ENCODE data around the gene STK38L.
"Not testable (repeated sequence)": the region's sequence is repeated elsewhere in the genome, so short reads cannot be mapped to it uniquely, and the experiment has no call there.

Gene STK38L

GRCh38 chr12:27229367-27229766 is 14.7 kb upstream of the STK38L start:
- DNase-seq: no peak

- DNase-seq: not testable (repeated sequence)
Measured at GRCh38 chr12:27231374-27231773, 12.7 kb upstream of the STK38L start.

DNA sequence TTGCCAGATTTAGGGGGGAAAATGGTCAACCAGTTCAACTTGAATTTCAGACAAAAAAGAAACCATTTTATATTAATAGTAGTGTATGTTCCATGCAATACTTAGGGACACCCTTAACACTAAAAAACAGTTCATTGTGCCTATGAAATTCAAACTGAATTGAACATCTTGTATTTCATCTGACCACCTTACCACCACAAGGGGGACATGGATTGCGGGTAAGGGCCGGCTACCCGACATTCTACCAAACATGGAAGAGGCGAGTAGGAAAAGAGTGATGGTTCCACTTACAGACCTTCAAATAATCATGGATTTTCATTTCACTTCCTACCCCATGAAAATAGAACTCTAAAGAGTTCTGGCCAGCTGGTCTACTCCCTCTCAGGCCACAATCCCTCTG is 10.3 kb upstream of the STK38L start:
- no peak for DNase-seq

DNA sequence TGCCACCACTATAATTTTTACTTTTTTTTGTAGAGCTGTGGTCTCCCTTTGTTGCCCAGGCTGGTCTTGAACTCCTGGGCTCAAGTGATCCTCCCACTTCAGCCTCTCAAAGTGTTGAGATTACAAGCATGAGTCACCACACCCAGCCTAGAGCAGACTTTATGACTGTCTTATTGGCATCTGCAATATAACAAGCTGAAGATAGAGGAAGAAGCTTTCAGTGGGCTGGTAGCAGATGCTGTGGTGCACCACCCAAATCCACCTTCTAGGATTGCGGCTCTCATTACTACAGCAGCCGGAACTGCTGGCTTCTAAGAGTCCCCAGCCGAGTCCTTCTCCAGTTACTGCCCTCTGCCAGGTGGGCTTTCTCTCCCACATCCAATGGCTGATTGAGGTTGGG is 7.6 kb upstream of the STK38L start:
- no peak for DNase-seq

- DNase-seq: no peak
Measured at GRCh38 chr12:27237790-27238771, 6.0 kb upstream of the STK38L start.

DNA sequence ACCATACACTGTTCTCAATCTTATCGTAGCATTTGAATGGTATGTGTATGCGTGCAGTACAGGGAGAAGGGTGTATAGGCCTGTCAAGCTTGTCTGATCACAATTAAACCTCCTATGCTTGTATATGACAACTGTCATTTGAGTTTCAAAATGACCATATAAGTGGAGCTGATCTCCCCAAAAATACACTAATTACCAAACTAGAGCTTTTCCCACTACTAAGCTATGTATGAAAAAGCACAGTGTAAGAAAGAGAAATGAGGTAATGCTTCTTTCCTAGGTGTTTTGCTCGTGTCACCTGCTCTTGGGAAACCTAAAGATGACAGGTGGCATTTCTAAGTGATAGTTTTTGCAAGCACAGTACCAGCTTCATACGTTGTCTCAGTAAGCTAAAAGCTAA is 1.1 kb upstream of the STK38L start:
- DNase-seq: no peak

GRCh38 chr12:27244689-27245488 is 803 bp downstream of the STK38L start:
- DNase-seq: no peak

GRCh38 chr12:27246141-27246540 is 2.1 kb downstream of the STK38L start:
- no peak for DNase-seq

DNA sequence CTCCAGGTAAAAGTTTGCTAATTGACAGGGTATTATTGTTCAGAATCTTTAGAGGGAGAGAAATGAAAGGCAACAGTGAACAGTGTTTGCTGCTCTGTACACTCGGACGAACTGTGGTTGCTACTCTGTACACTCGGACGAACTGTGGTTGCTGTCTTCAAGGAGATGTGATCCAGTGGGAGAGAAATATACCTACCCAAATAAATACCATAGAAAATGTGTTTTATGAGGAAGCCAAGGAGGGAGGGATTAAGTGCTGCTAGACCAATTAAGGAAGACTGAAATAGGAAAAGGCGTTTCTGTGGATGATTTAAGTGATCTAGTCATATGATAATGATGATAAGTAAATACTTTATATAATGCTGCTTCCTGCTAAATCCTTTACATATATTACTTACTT is 2.7 kb downstream of the STK38L start:
- no peak for DNase-seq

DNA sequence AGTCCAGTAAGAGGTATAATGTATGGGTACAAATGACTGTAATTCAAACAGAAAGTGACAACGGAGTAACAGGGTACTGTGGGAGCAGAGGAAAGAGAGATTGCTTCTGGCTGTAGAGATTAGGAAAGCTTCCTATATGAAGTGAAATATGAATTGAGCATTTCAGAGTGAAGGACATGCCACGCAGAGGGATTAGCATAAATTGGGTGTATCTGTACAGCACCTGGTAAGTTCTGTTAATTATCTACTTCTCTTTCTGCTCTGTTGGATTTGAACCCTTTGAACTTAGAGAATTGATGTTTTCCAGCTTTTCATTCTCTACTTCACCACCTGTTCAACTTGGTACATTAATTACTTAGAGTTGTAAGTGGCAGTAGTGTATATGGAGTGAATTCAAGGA is 8.8 kb downstream of the STK38L start:
- DNase-seq: no peak

DNA sequence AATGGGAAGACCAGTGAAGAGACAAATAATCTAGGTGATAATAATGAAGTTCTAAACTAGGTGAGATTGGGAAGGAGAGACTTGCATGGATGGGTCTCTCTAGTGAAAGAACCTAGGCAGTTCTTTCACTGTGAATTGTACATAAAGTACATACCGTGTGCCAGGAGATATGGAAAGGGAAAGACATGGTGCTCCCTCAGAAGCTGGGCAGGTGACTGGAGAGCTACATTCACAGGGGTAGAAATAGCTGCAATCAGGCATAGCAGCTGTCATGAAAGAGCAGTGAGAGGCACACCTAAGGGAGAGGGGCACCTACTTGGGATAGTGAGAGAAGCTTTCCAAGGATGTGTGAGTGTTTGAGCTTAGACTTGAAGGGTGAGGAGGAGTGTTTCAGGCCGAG is 9.3 kb downstream of the STK38L start:
- no peak for DNase-seq

DNA sequence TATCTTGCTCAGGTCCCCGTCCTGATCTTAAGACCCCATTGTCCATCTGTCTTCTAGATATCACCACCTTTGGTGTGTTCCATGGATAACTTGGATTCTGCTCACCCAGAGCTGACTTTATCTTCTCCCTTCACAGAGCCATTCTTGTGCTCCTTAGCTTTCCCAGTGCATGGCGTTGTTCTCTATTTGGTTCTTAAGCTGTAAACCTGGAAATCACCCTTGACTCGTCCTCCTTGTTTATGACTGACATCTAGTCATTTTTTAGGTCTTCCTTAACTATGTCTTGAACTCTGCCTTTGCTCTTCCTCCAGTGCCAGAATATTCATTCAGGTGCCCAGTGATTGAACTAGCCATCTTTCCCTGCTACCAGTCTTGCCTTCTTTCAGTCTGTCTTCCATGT is 11.7 kb downstream of the STK38L start:
- DNase-seq: no peak

- no peak for DNase-seq
Measured at GRCh38 chr12:27257104-27257843, 13.2 kb downstream of the STK38L start.

DNA sequence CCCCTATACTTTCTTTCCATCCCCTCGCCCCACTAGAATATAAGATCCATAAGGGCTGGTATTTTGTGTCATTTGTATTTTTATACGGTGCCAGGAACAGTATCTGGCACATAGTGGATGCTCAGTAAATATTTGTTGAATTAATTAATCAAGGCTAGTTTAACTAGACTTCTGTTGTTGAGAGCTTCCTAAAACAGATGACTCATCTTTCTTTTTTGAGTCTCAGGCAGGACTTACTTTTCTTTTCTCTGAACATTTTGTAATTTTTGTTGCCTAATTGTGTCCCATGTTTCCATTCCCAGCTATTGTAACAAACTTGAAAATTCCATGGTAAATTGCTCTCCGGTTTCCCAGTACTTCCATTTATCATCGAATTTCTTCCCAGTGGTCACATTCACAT is 16.7 kb downstream of the STK38L start:
- DNase-seq: no peak

DNA sequence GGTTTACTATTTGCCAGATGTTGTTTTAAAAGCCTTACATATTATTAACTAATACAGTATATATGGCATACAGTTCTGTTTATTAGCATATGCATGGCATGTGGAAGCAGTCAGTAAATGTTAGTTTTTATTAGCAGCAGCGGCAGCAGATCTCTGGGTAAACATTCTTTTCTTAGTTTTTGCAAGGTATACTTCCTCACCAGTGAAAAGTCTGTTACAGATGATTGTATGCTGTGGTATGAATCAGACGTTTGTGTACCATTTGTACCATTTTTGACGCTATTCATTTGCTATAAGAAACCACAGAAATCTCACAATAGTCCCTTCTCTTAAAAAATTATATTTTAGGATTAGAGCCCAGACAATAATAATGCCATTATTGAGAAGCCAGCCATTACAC is 17.8 kb downstream of the STK38L start:
- no peak for DNase-seq

- no peak for DNase-seq
Measured at GRCh38 chr12:27270148-27270547, 26.1 kb downstream of the STK38L start.

DNA sequence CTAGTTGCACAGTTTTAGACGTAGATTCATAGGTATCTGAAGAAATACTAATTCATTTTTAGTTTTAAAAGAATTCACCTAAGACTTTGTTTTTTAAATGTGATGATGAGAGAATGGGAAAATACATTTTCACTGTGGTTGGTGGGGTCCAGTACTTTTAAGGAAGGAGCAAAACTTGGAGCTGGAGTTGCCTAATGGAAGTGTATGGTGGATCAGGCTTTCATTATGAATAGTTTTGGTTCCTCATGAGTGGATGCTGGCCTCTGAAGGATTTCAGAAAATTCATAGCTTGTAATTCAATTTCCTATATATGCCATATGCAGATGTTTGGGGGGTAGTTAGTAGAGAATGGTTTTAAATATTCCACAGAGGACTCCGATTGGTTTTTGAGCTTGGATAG is 27.1 kb downstream of the STK38L start:
- DNase-seq: no peak

DNA sequence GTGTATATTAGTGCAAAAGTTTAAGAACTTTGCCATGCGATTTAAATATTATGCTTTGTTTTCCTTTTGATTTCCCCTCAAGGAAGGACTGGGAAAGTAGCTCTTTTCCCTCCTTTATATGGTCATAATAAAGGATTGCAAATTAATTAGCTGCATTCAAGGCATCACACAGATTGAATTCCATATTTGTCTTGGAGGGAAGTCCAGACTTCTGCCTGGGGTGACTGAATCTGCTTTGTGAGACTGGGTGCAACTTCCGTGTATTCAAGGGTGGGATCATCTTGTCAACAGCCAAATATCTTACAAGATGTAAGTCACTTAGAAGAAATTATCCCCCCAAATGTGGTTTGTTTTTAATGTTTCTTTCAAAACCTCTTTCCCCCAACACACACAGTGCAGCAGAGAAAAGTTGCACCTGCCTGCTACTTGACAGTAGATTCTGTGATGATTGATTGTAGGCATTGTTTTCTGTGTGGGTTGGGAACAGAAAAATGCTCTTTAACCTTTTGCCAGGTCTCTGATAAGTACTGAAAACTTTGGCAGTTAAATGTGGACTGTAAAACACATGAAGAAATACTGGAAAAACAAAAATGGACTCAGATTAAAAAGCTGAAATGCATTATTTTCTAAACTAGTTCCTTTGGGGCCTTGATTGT is 28.4 kb downstream of the STK38L start:
- DNase-seq: peak; percentile 85

DNA sequence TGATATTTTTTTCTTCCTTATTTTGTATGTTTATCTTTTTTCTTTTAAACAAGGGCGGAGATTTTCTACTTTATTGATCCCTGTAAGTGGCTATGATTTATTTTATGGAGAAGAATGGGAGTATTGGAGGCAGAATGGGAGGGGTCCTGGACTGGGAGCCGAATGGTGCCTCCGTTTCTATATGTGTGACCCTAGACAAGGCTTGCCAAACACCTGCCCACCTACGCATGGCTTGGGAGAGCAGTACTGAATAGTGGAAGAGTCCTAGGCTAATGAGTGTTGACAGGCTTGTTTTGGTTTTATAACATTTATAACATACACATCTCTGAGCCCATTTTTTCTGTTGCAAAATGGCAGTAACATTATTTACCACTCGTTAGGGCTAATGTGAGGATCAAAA is 29.0 kb downstream of the STK38L start:
- DNase-seq: peak; percentile 75

GRCh38 chr12:27274706-27275105 is 30.6 kb downstream of the STK38L start:
- DNase-seq: no peak

- no peak for DNase-seq
Measured at GRCh38 chr12:27276275-27276674, 32.2 kb downstream of the STK38L start.

DNA sequence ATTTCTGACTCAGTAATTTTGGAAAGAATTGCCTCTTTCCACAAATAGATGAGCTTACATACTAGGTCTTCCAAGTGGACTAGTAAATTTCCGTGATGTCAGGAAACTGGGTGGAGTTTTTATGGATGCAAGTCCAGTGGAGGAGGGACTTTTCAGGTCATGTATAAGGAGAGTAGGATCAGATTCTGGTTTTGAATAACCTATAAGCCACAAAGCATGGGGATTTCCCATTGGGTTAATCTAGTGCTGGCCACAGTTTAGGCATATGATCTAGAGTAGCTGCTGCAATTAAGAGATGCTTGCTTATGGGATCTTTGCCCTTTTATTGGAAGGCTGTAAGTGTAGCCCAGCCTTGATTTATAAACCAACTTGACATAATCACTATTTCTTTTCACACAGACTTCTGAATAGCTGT is 33.8 kb downstream of the STK38L start:
- no peak for DNase-seq

DNA sequence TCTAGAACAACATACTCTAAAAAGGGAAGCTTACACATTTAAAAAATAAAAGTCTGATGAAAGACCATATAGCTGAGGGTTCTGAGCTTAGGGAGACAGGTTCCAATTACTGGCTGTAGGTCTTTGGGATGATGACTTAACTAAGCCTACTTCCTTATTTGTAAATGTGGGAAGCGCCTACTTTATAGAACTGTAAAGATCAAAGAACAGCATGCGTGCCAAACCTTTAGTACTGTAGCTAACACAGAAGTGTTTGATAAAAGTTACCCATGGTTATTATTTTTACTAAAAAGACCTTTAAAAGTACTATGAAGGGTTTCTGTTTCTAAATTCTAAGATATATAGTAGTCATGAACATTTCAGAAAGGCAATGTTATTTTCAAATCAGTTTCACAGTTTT is 35.7 kb downstream of the STK38L start:
- DNase-seq: no peak

Data from SHP77 treated with DMSO at 0.1 percent for 48 hours (cell line).